Type B pancreatic cell (in vitro differentiated cells): ENCODE results near the gene NGEF. TPM values are rescaled to one million over a fixed set of nuclear protein-coding genes. Genes with fewer than 3 reads are reported as not detected.

Source experiments
- DNase-seq: peaks from one replicate; pipeline ENCODE4 v3.0.0; 2021; ENCODE audit warnings: mixed read lengths; ENCODE audit not compliant: unreplicated experiment; ENCODE audit errors: extremely low spot score
- H3K27ac Mint-ChIP-seq: 2 replicates; pipeline ENCODE4 v1.8.0; 2021; ENCODE audit warnings: mild to moderate bottlenecking, mixed read lengths
- H3K27me3 Mint-ChIP-seq: 2 replicates; pipeline ENCODE4 v1.8.0; 2021; ENCODE audit warnings: mixed read lengths
- H3K36me3 Mint-ChIP-seq: 2 replicates; pipeline ENCODE4 v1.8.0; 2021; ENCODE audit warnings: mixed read lengths
- H3K4me1 Mint-ChIP-seq: one replicate; pipeline ENCODE4 v1.8.0; 2021; ENCODE audit warnings: mixed read lengths; ENCODE audit not compliant: unreplicated experiment
- H3K4me3 Mint-ChIP-seq: 2 replicates; pipeline ENCODE4 v1.8.0; 2021; ENCODE audit warnings: mild to moderate bottlenecking, mixed read lengths
- H3K9me3 Mint-ChIP-seq: 2 replicates; pipeline ENCODE4 v1.8.0; 2021; ENCODE audit warnings: mixed read lengths
- CTCF ChIP-seq: fragments of 200-600 bp; sonication (generic); conservative IDR thresholded peaks from 2 replicates; pipeline ENCODE4 v1.5.0; 2021; ENCODE audit warnings: antibody characterized with exemption, mild to moderate bottlenecking
- total RNA-seq: library from RNA; stranded (reverse); gene quantifications from 2 replicates; pipeline ENCODE4 v1.2.1, GENCODE V29; 2021; ENCODE audit warnings: low replicate concordance

NGEF gene
- total RNA-seq, 1 donor from 2014 or later = 20.7 TPM

GRCh38 chr2:233031556-233032500 lies 18.8 kb upstream of the NGEF start:
- Mint-ChIP-seq H3K4me1 (peaks cover 6% of the 10 kb centered on the region), H3K9me3 (no peaks in the 10 kb centered on the region), H3K27me3 (no peaks in the 10 kb centered on the region), H3K4me3 (no peak overlapping the region), H3K27ac (no peak overlapping the region), H3K36me3 (no peaks in the 10 kb centered on the region)
- TF ChIP-seq CTCF = no peak
- no peak for DNase-seq

DNA sequence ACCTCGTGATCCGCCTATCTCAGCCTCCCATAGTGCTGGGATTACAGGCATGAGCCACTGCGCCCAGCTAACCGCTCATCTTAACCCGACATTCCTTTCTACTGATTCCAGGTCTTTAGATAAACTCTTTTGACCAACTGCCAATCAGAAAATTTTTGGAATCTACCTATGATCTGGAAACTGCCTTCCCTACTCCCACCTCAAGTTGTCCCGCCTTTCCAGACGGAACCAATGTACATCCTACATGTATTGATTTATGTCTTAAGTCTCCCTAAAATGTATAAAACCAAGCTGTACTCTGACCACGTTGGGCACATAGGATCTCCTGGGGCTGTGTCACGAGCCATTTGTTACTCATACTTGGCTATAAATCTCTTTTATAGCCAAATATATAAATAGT lies 16.3 kb upstream of the NGEF start:
- H3K36me3 Mint-ChIP-seq = no peaks in the 10 kb centered on the region
- H3K4me3 Mint-ChIP-seq = no peak overlapping the region
- no peaks in the 10 kb centered on the region for H3K27me3 Mint-ChIP-seq
- H3K4me1 Mint-ChIP-seq = peaks cover 6% of the 10 kb centered on the region
- no peaks in the 10 kb centered on the region for H3K9me3 Mint-ChIP-seq
- no peak for TF ChIP-seq CTCF
- no peak for DNase-seq
- no peak overlapping the region for H3K27ac Mint-ChIP-seq

- TF ChIP-seq CTCF = no peak
- Mint-ChIP-seq H3K36me3 (no peaks in the 10 kb centered on the region), H3K9me3 (no peaks in the 10 kb centered on the region), H3K4me3 (peak overlapping the region; percentile 7), H3K27ac (no peak overlapping the region), H3K27me3 (no peaks in the 10 kb centered on the region), H3K4me1 (peaks cover 5% of the 10 kb centered on the region)
- DNase-seq = no peak
Observed at GRCh38 chr2:233026198-233026813, 13.2 kb upstream of the NGEF start.

DNA sequence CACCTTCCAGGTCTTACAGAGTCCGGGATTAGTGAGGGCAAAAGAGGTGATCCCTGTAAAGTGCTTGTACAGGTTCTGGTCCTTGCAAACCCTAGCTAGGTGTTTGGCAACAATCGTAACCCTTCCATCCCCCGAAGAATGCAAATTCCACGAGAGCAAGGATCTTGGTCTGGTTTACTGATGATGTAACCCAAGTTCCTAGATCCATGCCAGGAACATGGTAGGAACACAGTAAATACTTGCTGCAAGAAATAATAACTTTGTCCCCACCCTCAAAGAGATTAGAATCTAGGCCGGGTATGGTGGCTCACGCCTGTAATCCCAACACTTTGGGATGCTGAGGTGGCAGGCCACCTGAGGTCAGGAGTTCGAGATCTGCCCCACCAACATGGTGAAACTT lies 12.7 kb upstream of the NGEF start:
- H3K27ac Mint-ChIP-seq = no peak overlapping the region
- no peak for TF ChIP-seq CTCF
- DNase-seq = no peak
- no peaks in the 10 kb centered on the region for H3K4me1 Mint-ChIP-seq
- H3K4me3 Mint-ChIP-seq = no peak overlapping the region
- no peaks in the 10 kb centered on the region for H3K27me3 Mint-ChIP-seq
- no peaks in the 10 kb centered on the region for H3K9me3 Mint-ChIP-seq
- H3K36me3 Mint-ChIP-seq = no peaks in the 10 kb centered on the region

- no peak overlapping the region for H3K4me3 Mint-ChIP-seq
- H3K4me1 Mint-ChIP-seq = no peaks in the 10 kb centered on the region
- no peak for TF ChIP-seq CTCF
- H3K36me3 Mint-ChIP-seq = no peaks in the 10 kb centered on the region
- no peaks in the 10 kb centered on the region for H3K27me3 Mint-ChIP-seq
- no peaks in the 10 kb centered on the region for H3K9me3 Mint-ChIP-seq
- H3K27ac Mint-ChIP-seq = no peak overlapping the region
- DNase-seq = no peak
Observed at GRCh38 chr2:233023761-233024410, 10.8 kb upstream of the NGEF start.
